Activated B cell treated with CpG ODN at 0.5 μM for 24 hours (primary cell): ENCODE results near the gene TRMT6. TPM values are rescaled to one million over a fixed set of nuclear protein-coding genes. Genes with fewer than 3 reads are reported as not detected.

ENCODE experiments used
- ATAC-seq: fragments of 200-7000 bp; cut with Tn5 transposase; one replicate; pipeline ENCODE4 v1.10.0; 2021; ENCODE audit warnings: low read depth, mild to moderate bottlenecking, moderate library complexity
- CTCF ChIA-PET: fragments of 350-600 bp; sonication (Branson Sonifier 250); formaldehyde crosslinking; loops from one replicate; lab custom pipeline; 2021; ENCODE audit warnings: antibody characterized with exemption; lab: Charles Lee
- POLR2A ChIA-PET: fragments of 350-600 bp; sonication (Branson Sonifier 250); formaldehyde crosslinking; loops from one replicate; lab custom pipeline; 2021; ENCODE audit warnings: antibody characterized with exemption; lab: Charles Lee
- DNase-seq: peaks from one replicate; pipeline ENCODE4 v3.0.0; 2022
- H3K27ac Mint-ChIP-seq: one replicate; pipeline ENCODE4 v1.8.0; 2020; ENCODE audit warnings: mixed read lengths
- H3K27me3 Mint-ChIP-seq: one replicate; pipeline ENCODE4 v1.8.0; 2021; ENCODE audit warnings: mixed read lengths
- H3K36me3 Mint-ChIP-seq: one replicate; pipeline ENCODE4 v1.8.0; 2021; ENCODE audit warnings: low read depth, mixed read lengths
- H3K4me1 Mint-ChIP-seq: one replicate; pipeline ENCODE4 v1.8.0; 2021; ENCODE audit warnings: mixed read lengths
- H3K4me3 Mint-ChIP-seq: one replicate; pipeline ENCODE4 v1.8.0; 2020; ENCODE audit warnings: mild to moderate bottlenecking, mixed read lengths
- H3K9me3 Mint-ChIP-seq: one replicate; pipeline ENCODE4 v1.8.0; 2020; ENCODE audit warnings: mixed read lengths
- CTCF ChIP-seq: fragments of 200-600 bp; IDR thresholded peaks from one replicate; pipeline ENCODE4 v1.8.0; 2022; ENCODE audit warnings: antibody characterized with exemption, mild to moderate bottlenecking
- intact Hi-C: fragments of 100-400 bp; cut with micrococcal nuclease; formaldehyde crosslinking; loops from one replicate; pipeline ENCODE4 v1.15.1; 2024
- total RNA-seq: library from RNA; stranded (reverse); gene quantifications from 2 replicates; pipeline ENCODE4 v1.2.3, GENCODE V29; 2022

The TRMT6 gene
- total RNA-seq, 1 donor from 2014 or later: 25.5 TPM

GRCh38 chr20:5989539-5989938, 39.2 kb upstream of the TRMT6 start:
- Mint-ChIP-seq H3K4me3 (no peak overlapping the region), H3K27ac (no peak overlapping the region), H3K27me3 (no peaks in the 10 kb centered on the region), H3K4me1 (peaks cover 2% of the 10 kb centered on the region), H3K9me3 (no peaks in the 10 kb centered on the region), H3K36me3 (peaks cover 51% of the 10 kb centered on the region)
- CTCF ChIA-PET: no interaction called here
- POLR2A ChIA-PET: no interaction called here
- TF ChIP-seq CTCF: no peak
- intact Hi-C loops: no loop called here
- ATAC-seq (no peak), DNase-seq (no peak)

GRCh38 chr20:5987383-5987782, 37.0 kb upstream of the TRMT6 start:
- intact Hi-C loops: no loop called here
- Mint-ChIP-seq H3K4me3 (no peak overlapping the region), H3K4me1 (peaks cover 2% of the 10 kb centered on the region), H3K36me3 (peaks cover 62% of the 10 kb centered on the region), H3K27ac (no peak overlapping the region), H3K27me3 (no peaks in the 10 kb centered on the region), H3K9me3 (no peaks in the 10 kb centered on the region)
- TF ChIP-seq CTCF: no peak
- ATAC-seq (no peak), DNase-seq (no peak)
- CTCF ChIA-PET: no interaction called here
- POLR2A ChIA-PET: no interaction called here

- POLR2A ChIA-PET: no interaction called here
- no peak for DNase-seq
- intact Hi-C loops: no loop called here
- Mint-ChIP-seq H3K9me3 (no peaks in the 10 kb centered on the region), H3K4me1 (peaks cover under 1% of the 10 kb centered on the region), H3K27me3 (no peaks in the 10 kb centered on the region), H3K27ac (no peak overlapping the region), H3K36me3 (peaks cover 61% of the 10 kb centered on the region), H3K4me3 (no peak overlapping the region)
- CTCF ChIA-PET: no interaction called here
- ATAC-seq: no peak
- no peak for TF ChIP-seq CTCF
These were observed 30.6 kb upstream of the TRMT6 start for GRCh38 chr20:5980720-5981538.

- POLR2A ChIA-PET: no interaction called here
- Mint-ChIP-seq H3K4me1 (no peaks in the 10 kb centered on the region), H3K9me3 (no peaks in the 10 kb centered on the region), H3K27ac (no peak overlapping the region), H3K4me3 (no peak overlapping the region), H3K36me3 (peaks cover 62% of the 10 kb centered on the region), H3K27me3 (no peaks in the 10 kb centered on the region)
- ATAC-seq (no peak), DNase-seq (no peak)
- intact Hi-C loops: no loop called here
- TF ChIP-seq CTCF: no peak
- CTCF ChIA-PET: no interaction called here
These were observed 29.5 kb upstream of the TRMT6 start for GRCh38 chr20:5979801-5980200.

GRCh38 chr20:5977975-5978374, 27.6 kb upstream of the TRMT6 start:
- CTCF ChIA-PET: no interaction called here
- H3K4me1 Mint-ChIP-seq: no peaks in the 10 kb centered on the region
- H3K27ac Mint-ChIP-seq: no peak overlapping the region
- TF ChIP-seq CTCF: no peak
- intact Hi-C loops: no loop called here
- POLR2A ChIA-PET: no interaction called here
- no peak overlapping the region for H3K4me3 Mint-ChIP-seq
- H3K9me3 Mint-ChIP-seq: no peaks in the 10 kb centered on the region
- H3K27me3 Mint-ChIP-seq: no peaks in the 10 kb centered on the region
- DNase-seq (no peak), ATAC-seq (no peak)
- H3K36me3 Mint-ChIP-seq: peaks cover 50% of the 10 kb centered on the region
